ENCODE results near the gene NDUFA3.

Gene NDUFA3

GRCh38 chr19:54137699-54138488 lies 35.2 kb downstream of the NDUFA3 start, which contains the start of gene CNOT3:
Gene CNOT3, plus strand, starts transcription at chr19:54137762. Its CDS starts 5,217 bp downstream, at chr19:54142979.
- DNase-seq (ENCODE audit: low read depth), result peak; percentile 24

GRCh38 chr19:54138489-54139256 lies 36.0 kb downstream of the NDUFA3 start:
- DNase-seq (ENCODE audit: low read depth), result no peak

GRCh38 chr19:54141356-54141755 lies 38.7 kb downstream of the NDUFA3 start:
- DNase-seq (ENCODE audit: low read depth), result no peak

- DNase-seq (ENCODE audit: low read depth), result no peak
Observed at GRCh38 chr19:54142166-54142780, 39.6 kb downstream of the NDUFA3 start.

- DNase-seq (ENCODE audit: low read depth), result no peak
Observed at GRCh38 chr19:54145541-54146158, 43.0 kb downstream of the NDUFA3 start.

GRCh38 chr19:54147676-54148075 lies 45.0 kb downstream of the NDUFA3 start:
- DNase-seq (ENCODE audit: low read depth), result no peak

- no peak for DNase-seq (ENCODE audit: low read depth)
Observed at GRCh38 chr19:54148158-54148557, 45.5 kb downstream of the NDUFA3 start.

GRCh38 chr19:54149021-54149812 lies 46.6 kb downstream of the NDUFA3 start:
- DNase-seq (ENCODE audit: low read depth), result no peak

GRCh38 chr19:54151362-54152035 lies 48.8 kb downstream of the NDUFA3 start:
- DNase-seq (ENCODE audit: low read depth), result no peak

- no peak for DNase-seq (ENCODE audit: low read depth)
Observed at GRCh38 chr19:54152267-54152666, 49.6 kb downstream of the NDUFA3 start.

GRCh38 chr19:54152878-54153524 lies 50.3 kb downstream of the NDUFA3 start:
- no peak for DNase-seq (ENCODE audit: low read depth)

GRCh38 chr19:54153731-54154326 lies 51.2 kb downstream of the NDUFA3 start:
- no peak for DNase-seq (ENCODE audit: low read depth)

- no peak for DNase-seq (ENCODE audit: low read depth)
Observed at GRCh38 chr19:54154603-54155345, 52.1 kb downstream of the NDUFA3 start.

- DNase-seq (ENCODE audit: low read depth), result no peak
Observed at GRCh38 chr19:54155694-54156093, 53.0 kb downstream of the NDUFA3 start.

- no peak for DNase-seq (ENCODE audit: low read depth)
Observed at GRCh38 chr19:54156490-54156889, 53.8 kb downstream of the NDUFA3 start.

- no peak for DNase-seq (ENCODE audit: low read depth)
Observed at GRCh38 chr19:54156953-54157352, 54.3 kb downstream of the NDUFA3 start.
